SK-N-SH (cell line): Measurements from ENCODE around the gene PTGES3. TPM values are rescaled to one million over a fixed set of nuclear protein-coding genes. Genes with fewer than 3 reads are reported as not detected.

ENCODE experiments used
- CTCF ChIA-PET: fragments of 300-600, 350-600 bp; formaldehyde crosslinking; extraction: SDS; loops from one replicate; lab custom pipeline; 2021; lab: Yijun Ruan, JAX
- POLR2A ChIA-PET: fragments of 350-600 bp; sonication (Branson Sonifier 250); formaldehyde crosslinking; extraction: SDS; loops from one replicate; lab custom pipeline; 2020; ENCODE audit warnings: antibody characterized with exemption, inconsistent platforms; lab: Yijun Ruan, JAX
- DNase-seq: peaks from one replicate; pipeline ENCODE4 v3.0.0; 2012
- H2AFZ ChIP-seq: fragments of 200-600 bp; sonication (generic); 2 replicates; pipeline ENCODE4 v1.8.1; 2016; ENCODE audit warnings: antibody characterized with exemption, mild to moderate bottlenecking, low read depth
- H3F3A ChIP-seq: fragments of 200-600 bp; sonication (generic); replicated peaks from 2 replicates; pipeline ENCODE3; 2016; ENCODE audit warnings: antibody characterized with exemption, mild to moderate bottlenecking; ENCODE audit not compliant: insufficient read depth
- H3K27ac ChIP-seq, 2 experiments: fragments of 200-500 bp in 1 of 2; fragments of 200-600 bp in 1 of 2; sonication (Bioruptor generic) in 1 of 2; sonication (generic), shearing (Covaris generic) in 1 of 2; 2 replicates each; pipeline versions ENCODE4 v1.5.1 to v1.6.1; 2014 to 2016; ENCODE audit warnings: low read depth in 2 of 2, inconsistent platforms in 1 of 2, low read length in 1 of 2, mild to moderate bottlenecking in 1 of 2, mixed read lengths in 1 of 2
- H3K27me3 ChIP-seq: fragments of 200-600 bp; sonication (generic), shearing (Covaris generic); 2 replicates; pipeline ENCODE4 v1.6.1; 2016; ENCODE audit warnings: mixed run types; ENCODE audit not compliant: insufficient read depth
- H3K36me3 ChIP-seq, 2 experiments: fragments of 200-500 bp in 1 of 2; fragments of 200-600 bp in 1 of 2; sonication (Bioruptor generic) in 1 of 2; sonication (generic) in 1 of 2; replicated peaks in 1 of 2; 2 replicates each; pipeline versions ENCODE3 to v1.5.1; 2014 to 2016; ENCODE audit warnings: low read length in 1 of 2, mild to moderate bottlenecking in 1 of 2; ENCODE audit not compliant: insufficient read depth in 2 of 2, control insufficient read depth in 1 of 2
- H3K4me1 ChIP-seq, 2 experiments: fragments of 200-500 bp in 1 of 2; fragments of 200-600 bp in 1 of 2; sonication (Bioruptor generic) in 1 of 2; sonication (generic), shearing (Covaris generic) in 1 of 2; 2 replicates each; pipeline versions ENCODE4 v1.5.1 to v1.6.1; 2014 to 2016; ENCODE audit warnings: low read depth in 1 of 2, low read length in 1 of 2, mixed run types in 1 of 2; ENCODE audit not compliant: insufficient read depth in 2 of 2, control insufficient read depth in 1 of 2
- H3K4me2 ChIP-seq: fragments of 200-600 bp; sonication (generic), shearing (Covaris generic); 2 replicates; pipeline ENCODE4 v1.6.1; 2017; ENCODE audit warnings: mixed run types
- H3K4me3 ChIP-seq, 2 experiments: fragments of 200-500 bp in 1 of 2; fragments of 200-600 bp in 1 of 2; sonication (Bioruptor generic) in 1 of 2; sonication (generic), shearing (Covaris generic) in 1 of 2; 2 replicates each; pipeline versions ENCODE4 v1.5.1 to v1.8.1; 2014 to 2016; ENCODE audit warnings: low read depth in 2 of 2, inconsistent platforms in 1 of 2, low read length in 1 of 2, mild to moderate bottlenecking in 1 of 2, mixed read lengths in 1 of 2, moderate library complexity in 1 of 2
- H3K79me2 ChIP-seq: fragments of 200-600 bp; sonication (generic); 2 replicates; pipeline ENCODE4 v1.8.1; 2017; ENCODE audit warnings: mild to moderate bottlenecking; ENCODE audit not compliant: insufficient read depth
- H3K9ac ChIP-seq: fragments of 200-600 bp; sonication (generic); 2 replicates; pipeline ENCODE4 v1.6.1; 2017; ENCODE audit warnings: mixed run types
- H3K9me2 ChIP-seq: fragments of 200-600 bp; sonication (generic); 2 replicates; pipeline ENCODE4 v1.6.1; 2017; ENCODE audit warnings: mixed run types
- H3K9me3 ChIP-seq: fragments of 200-600 bp; sonication (generic); 2 replicates; pipeline ENCODE4 v1.6.1; 2017; ENCODE audit warnings: mixed run types, mild to moderate bottlenecking, moderate library complexity
- H4K20me1 ChIP-seq: fragments of 200-600 bp; sonication (generic); 2 replicates; pipeline ENCODE4 v1.6.1; 2017; ENCODE audit warnings: mild to moderate bottlenecking, mixed run types; ENCODE audit not compliant: insufficient read depth
- FOXJ3 ChIP-seq: sonication (generic); formaldehyde crosslinking; IDR thresholded peaks from 2 replicates; pipeline ENCODE4 v1.5.1; 2020; ENCODE audit warnings: mild to moderate bottlenecking, missing genetic modification reagents
- GATA2 ChIP-seq: sonication (generic); formaldehyde crosslinking; IDR thresholded peaks from 2 replicates; pipeline ENCODE4 v1.5.0; 2020; ENCODE audit warnings: mild to moderate bottlenecking, missing genetic modification reagents
- POLR2AphosphoS5 ChIP-seq: IDR thresholded peaks from 2 replicates; pipeline ENCODE4 v1.6.1; 2012; ENCODE audit warnings: low read depth, low read length
- RXRA ChIP-seq: IDR thresholded peaks from 2 replicates; pipeline ENCODE4 v1.4.0; 2012; ENCODE audit warnings: low read depth, mild to moderate bottlenecking, borderline replicate concordance
- SMC3 ChIP-seq: IDR thresholded peaks from 2 replicates; pipeline ENCODE4 v1.6.1; 2012; ENCODE audit warnings: low read depth, low read length, improper control_type of control experiment
- TCF12 ChIP-seq: IDR thresholded peaks from 2 replicates; pipeline ENCODE4 v1.4.0; 2012
- TEAD4 ChIP-seq: IDR thresholded peaks from 2 replicates; pipeline ENCODE4 v1.4.0; 2012; ENCODE audit warnings: mild to moderate bottlenecking, borderline replicate concordance; ENCODE audit not compliant: insufficient read depth
- YY1 ChIP-seq: IDR thresholded peaks from 2 replicates; pipeline ENCODE4 v1.4.0; 2012; ENCODE audit warnings: low read depth, mild to moderate bottlenecking
- WGBS: methylation state at CpG from one replicate; pipeline ENCODE4 v1.1.6; 2017; ENCODE audit warnings: low lambda C conversion rate; 5-methylcytosine and 5-hydroxymethylcytosine counted together
- polyA plus RNA-seq, 3 experiments: library from polyadenylated mRNA; depleted of rRNA; stranded (reverse); fragments of >200 nt; gene quantifications; 2 replicates each; pipeline ENCODE4 v1.2.3, GENCODE V29; 2012
- TF ChIP-seq, protein P1 (sequence below): IDR thresholded peaks from 2 replicates; pipeline ENCODE4; 2012
- TF ChIP-seq, protein P2 (sequence below): fragments of 150-350 bp; IDR thresholded peaks from 2 replicates; pipeline ENCODE4 v1.6.1; 2016; ENCODE audit warnings: mild to moderate bottlenecking, low read depth, low read length
- TF ChIP-seq, protein P3 (sequence below): IDR thresholded peaks from 2 replicates; pipeline ENCODE4 v1.4.0; 2012; ENCODE audit warnings: low read depth, borderline replicate concordance

The PTGES3 gene
- polyA plus RNA-seq, 1 of the 3 experiments (the other 2 are of a cell fraction), result 38.9 TPM

- no peak for DNase-seq
- peak overlapping the region; percentile 91 for H3K4me2 ChIP-seq
- TF ChIP-seq GATA2 (CRISPR knock-in tag), result no peak
- peak; percentile 10; the same call in 1 of the 2 replicates for TF ChIP-seq POLR2AphosphoS5
- CTCF ChIA-PET, result interaction anchor here (0.7 to 1.4 kb wide), 5 partner anchors 9 to 389 kb away, joined by 3 to 6 read pairs (median 3); no protein-coding TSS in a partner anchor
- H3K27me3 ChIP-seq, result no peaks in the 10 kb centered on the region
- H3F3A ChIP-seq, result peaks cover 19% of the 10 kb centered on the region
- H3K9me3 ChIP-seq, result no peaks in the 10 kb centered on the region
- POLR2A ChIA-PET, result no interaction called here
- H3K9ac ChIP-seq, result peak overlapping the region; percentile 98
- H3K9me2 ChIP-seq, result no peaks in the 10 kb centered on the region
- H3K4me1 ChIP-seq, result peaks cover 29 to 30% of the 10 kb centered on the region in 2 experiments
- 53% methylated on average over 4 of the region's 4 CpGs for WGBS
- peaks cover 61% of the 10 kb centered on the region for H4K20me1 ChIP-seq
- peak overlapping the region; percentile 92 to 94; a peak in 3 of 4 replicates for H3K4me3 ChIP-seq
- peaks cover 67% of the 10 kb centered on the region for H3K79me2 ChIP-seq
- no peak overlapping the region for H2AFZ ChIP-seq
- H3K36me3 ChIP-seq, result peaks cover 38 to 45% of the 10 kb centered on the region in 2 experiments
- no peak overlapping the region for H3K27ac ChIP-seq
These were observed 34.7 kb upstream of the PTGES3 start for GRCh38 chr12:56722832-56723231.

GRCh38 chr12:56721721-56722120 is 33.6 kb upstream of the PTGES3 start:
- Histone ChIP-seq H3K4me2 (peak overlapping the region; percentile 91; the same call in 1 of the 2 replicates), H3K27me3 (no peaks in the 10 kb centered on the region), H3K27ac (no peak overlapping the region), H3K9ac (no peak overlapping the region), H2AFZ (no peak overlapping the region), H3K4me1 (peaks cover 29 to 30% of the 10 kb centered on the region in 2 experiments), H3K9me3 (no peaks in the 10 kb centered on the region), H3K36me3 (peaks cover 38 to 45% of the 10 kb centered on the region in 2 experiments), H4K20me1 (peaks cover 72% of the 10 kb centered on the region), H3K4me3 (peak overlapping the region in 1 of 2 experiments; percentile 11; a peak in 1 of 4 replicates), H3K79me2 (peaks cover 75% of the 10 kb centered on the region), H3F3A (peaks cover 14% of the 10 kb centered on the region), H3K9me2 (no peaks in the 10 kb centered on the region)
- DNase-seq, result no peak
- TF ChIP-seq, protein P1, sequence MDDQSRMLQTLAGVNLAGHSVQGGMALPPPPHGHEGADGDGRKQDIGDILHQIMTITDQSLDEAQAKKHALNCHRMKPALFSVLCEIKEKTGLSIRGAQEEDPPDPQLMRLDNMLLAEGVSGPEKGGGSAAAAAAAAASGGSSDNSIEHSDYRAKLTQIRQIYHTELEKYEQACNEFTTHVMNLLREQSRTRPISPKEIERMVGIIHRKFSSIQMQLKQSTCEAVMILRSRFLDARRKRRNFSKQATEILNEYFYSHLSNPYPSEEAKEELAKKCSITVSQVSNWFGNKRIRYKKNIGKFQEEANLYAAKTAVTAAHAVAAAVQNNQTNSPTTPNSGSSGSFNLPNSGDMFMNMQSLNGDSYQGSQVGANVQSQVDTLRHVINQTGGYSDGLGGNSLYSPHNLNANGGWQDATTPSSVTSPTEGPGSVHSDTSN, result no peak
- TF ChIP-seq SMC3 (no peak), TEAD4 (no peak), YY1 (no peak), FOXJ3 (no peak)
- TF ChIP-seq, protein P2, sequence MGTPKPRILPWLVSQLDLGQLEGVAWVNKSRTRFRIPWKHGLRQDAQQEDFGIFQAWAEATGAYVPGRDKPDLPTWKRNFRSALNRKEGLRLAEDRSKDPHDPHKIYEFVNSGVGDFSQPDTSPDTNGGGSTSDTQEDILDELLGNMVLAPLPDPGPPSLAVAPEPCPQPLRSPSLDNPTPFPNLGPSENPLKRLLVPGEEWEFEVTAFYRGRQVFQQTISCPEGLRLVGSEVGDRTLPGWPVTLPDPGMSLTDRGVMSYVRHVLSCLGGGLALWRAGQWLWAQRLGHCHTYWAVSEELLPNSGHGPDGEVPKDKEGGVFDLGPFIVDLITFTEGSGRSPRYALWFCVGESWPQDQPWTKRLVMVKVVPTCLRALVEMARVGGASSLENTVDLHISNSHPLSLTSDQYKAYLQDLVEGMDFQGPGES, result no peak
- ChIA-PET POLR2A (no interaction called here), CTCF (interaction anchor here (1.0 to 1.2 kb wide), 2 partner anchors 8 to 266 kb away, joined by 3 read pairs; no protein-coding TSS in a partner anchor)
- WGBS, result 87% methylated on average over 2 of the region's 2 CpGs

DNA sequence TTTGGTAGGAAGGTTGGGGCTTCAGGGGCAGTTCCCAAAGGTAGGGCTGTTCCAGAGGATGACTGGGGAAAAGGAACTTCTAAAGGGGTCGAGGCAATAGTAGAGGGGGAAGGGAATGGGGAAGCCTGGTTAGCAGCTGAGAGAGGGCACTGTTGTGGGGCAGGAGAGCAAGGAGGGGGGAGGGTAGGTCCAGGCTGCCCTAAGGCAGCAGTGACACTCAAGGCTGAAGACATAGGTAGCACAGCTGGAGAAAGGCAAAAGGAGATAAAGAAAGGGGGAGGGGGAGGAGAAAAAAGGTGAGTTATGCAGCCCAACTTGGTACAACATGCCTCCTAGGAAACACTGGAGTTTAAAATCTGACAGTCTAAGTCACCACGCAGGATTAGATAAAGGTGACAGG is 33.1 kb upstream of the PTGES3 start:
- Histone ChIP-seq H3K36me3 (peaks cover 38 to 46% of the 10 kb centered on the region in 2 experiments), H3F3A (peaks cover 14% of the 10 kb centered on the region), H3K9ac (no peak overlapping the region), H2AFZ (no peak overlapping the region), H3K9me2 (no peaks in the 10 kb centered on the region), H3K79me2 (peaks cover 80% of the 10 kb centered on the region), H3K27me3 (no peaks in the 10 kb centered on the region), H3K4me3 (peak overlapping the region in 1 of 2 experiments; percentile 11; a peak in 2 of 4 replicates), H3K4me2 (peak overlapping the region; percentile 91; the same call in 1 of the 2 replicates), H3K4me1 (peaks cover 29 to 30% of the 10 kb centered on the region in 2 experiments), H3K27ac (no peak overlapping the region; a peak in 1 of 4 replicates), H4K20me1 (peaks cover 77% of the 10 kb centered on the region), H3K9me3 (no peaks in the 10 kb centered on the region)
- ChIA-PET POLR2A (no interaction called here), CTCF (no interaction called here)
- WGBS, result 88% methylated on average over 2 of the region's 2 CpGs
- DNase-seq, result no peak
- TF ChIP-seq POLR2AphosphoS5 (no peak), SMC3 (no peak), TCF12 (no peak), RXRA (no peak)
- TF ChIP-seq, protein P3, sequence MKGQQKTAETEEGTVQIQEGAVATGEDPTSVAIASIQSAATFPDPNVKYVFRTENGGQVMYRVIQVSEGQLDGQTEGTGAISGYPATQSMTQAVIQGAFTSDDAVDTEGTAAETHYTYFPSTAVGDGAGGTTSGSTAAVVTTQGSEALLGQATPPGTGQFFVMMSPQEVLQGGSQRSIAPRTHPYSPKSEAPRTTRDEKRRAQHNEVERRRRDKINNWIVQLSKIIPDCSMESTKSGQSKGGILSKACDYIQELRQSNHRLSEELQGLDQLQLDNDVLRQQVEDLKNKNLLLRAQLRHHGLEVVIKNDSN, result no peak
